NT2/D1 (cell line): ENCODE data around the gene PARD6G.

ENCODE experiments used
- YY1 ChIP-seq: IDR thresholded peaks from 2 replicates; pipeline ENCODE4 v1.6.1; 2011; ENCODE audit not compliant: insufficient read length, insufficient read depth
- ZNF274 ChIP-seq: IDR thresholded peaks from 2 replicates; pipeline ENCODE4 v1.6.1; 2011; ENCODE audit warnings: mild to moderate bottlenecking, low read depth, low read length

DNA sequence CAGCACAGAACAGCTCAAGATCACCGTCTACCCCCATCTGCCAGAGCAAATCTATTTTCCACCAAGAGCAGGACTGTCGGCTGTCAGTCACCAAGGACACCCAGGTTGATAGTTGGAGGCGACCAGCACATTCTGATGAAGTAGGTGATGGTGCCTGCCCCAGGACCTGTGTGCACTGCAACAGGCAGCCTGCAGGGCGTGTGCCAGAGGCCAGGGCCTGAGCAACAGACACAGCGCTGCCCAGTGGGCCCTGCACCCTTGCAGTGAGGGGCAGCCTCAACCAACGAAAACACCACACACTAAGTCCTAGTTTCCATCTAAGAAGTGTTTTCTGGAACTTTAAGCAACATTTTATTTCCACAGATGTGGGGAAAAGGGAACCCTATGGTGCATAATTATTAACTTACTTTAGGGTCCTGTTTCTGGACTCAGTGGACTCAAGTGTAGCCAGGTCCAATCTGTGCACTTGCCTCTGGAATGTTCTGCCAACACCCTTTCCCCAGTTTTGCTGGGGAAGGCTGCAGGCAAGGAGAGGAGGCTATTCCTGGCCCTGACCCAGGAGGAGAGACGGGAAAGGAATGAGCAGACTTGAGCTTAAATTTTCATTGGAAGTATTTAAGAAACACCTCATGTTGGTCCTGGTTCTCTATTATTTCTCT is 76.8 kb downstream of the PARD6G start:
- no peak for TF ChIP-seq ZNF274
- TF ChIP-seq YY1, result no peak
